ENCODE measurements around the gene TSHZ1. TPM values are rescaled to one million over a fixed set of nuclear protein-coding genes. Genes with fewer than 3 reads are reported as not detected.

The TSHZ1 gene
- total RNA-seq, 1 donor from 2014 or later = 12.7 TPM

GRCh38 chr18:75222407-75222806 lies 11.8 kb downstream of the TSHZ1 start:
- Mint-ChIP-seq H3K36me3 (ENCODE audit: low read depth) (no peaks in the 10 kb centered on the region), H3K27me3 (ENCODE audit: insufficient read depth) (no peaks in the 10 kb centered on the region), H3K9me3 (no peaks in the 10 kb centered on the region), H3K4me3 (no peak overlapping the region), H3K4me1 (ENCODE audit: low read depth) (peaks cover 19% of the 10 kb centered on the region), H3K27ac (no peak overlapping the region)
- no peak for DNase-seq (ENCODE audit: low spot score)
- intact Hi-C loops (cut with micrococcal nuclease) = no loop called here

- DNase-seq (ENCODE audit: low spot score) = no peak
- intact Hi-C loops (cut with micrococcal nuclease) = no loop called here
- no peaks in the 10 kb centered on the region for H3K27me3 Mint-ChIP-seq (ENCODE audit: insufficient read depth)
- H3K4me3 Mint-ChIP-seq = no peak overlapping the region
- no peaks in the 10 kb centered on the region for H3K9me3 Mint-ChIP-seq
- peaks cover 14% of the 10 kb centered on the region for H3K4me1 Mint-ChIP-seq (ENCODE audit: low read depth)
- no peaks in the 10 kb centered on the region for H3K36me3 Mint-ChIP-seq (ENCODE audit: low read depth)
- no peak overlapping the region for H3K27ac Mint-ChIP-seq
Observed at GRCh38 chr18:75223687-75224347, 13.2 kb downstream of the TSHZ1 start.

- Mint-ChIP-seq H3K9me3 (no peaks in the 10 kb centered on the region), H3K4me3 (no peak overlapping the region), H3K4me1 (ENCODE audit: low read depth) (peaks cover 21% of the 10 kb centered on the region), H3K36me3 (ENCODE audit: low read depth) (no peaks in the 10 kb centered on the region), H3K27ac (no peak overlapping the region), H3K27me3 (ENCODE audit: insufficient read depth) (no peaks in the 10 kb centered on the region)
- no peak for DNase-seq (ENCODE audit: low spot score)
- intact Hi-C loops (cut with micrococcal nuclease) = no loop called here
Observed at GRCh38 chr18:75226286-75226955, 15.8 kb downstream of the TSHZ1 start.

GRCh38 chr18:75226956-75227316 lies 16.3 kb downstream of the TSHZ1 start:
- intact Hi-C loops (cut with micrococcal nuclease) = no loop called here
- no peak for DNase-seq (ENCODE audit: low spot score)
- no peaks in the 10 kb centered on the region for H3K9me3 Mint-ChIP-seq
- H3K27ac Mint-ChIP-seq = no peak overlapping the region
- H3K27me3 Mint-ChIP-seq (ENCODE audit: insufficient read depth) = no peaks in the 10 kb centered on the region
- no peaks in the 10 kb centered on the region for H3K36me3 Mint-ChIP-seq (ENCODE audit: low read depth)
- H3K4me1 Mint-ChIP-seq (ENCODE audit: low read depth) = peaks cover 21% of the 10 kb centered on the region
- H3K4me3 Mint-ChIP-seq = no peak overlapping the region

- intact Hi-C loops (cut with micrococcal nuclease) = no loop called here
- no peaks in the 10 kb centered on the region for H3K9me3 Mint-ChIP-seq
- DNase-seq (ENCODE audit: low spot score) = no peak
- H3K36me3 Mint-ChIP-seq (ENCODE audit: low read depth) = no peaks in the 10 kb centered on the region
- peaks cover 21% of the 10 kb centered on the region for H3K4me1 Mint-ChIP-seq (ENCODE audit: low read depth)
- no peak overlapping the region for H3K4me3 Mint-ChIP-seq
- no peaks in the 10 kb centered on the region for H3K27me3 Mint-ChIP-seq (ENCODE audit: insufficient read depth)
- H3K27ac Mint-ChIP-seq = no peak overlapping the region
Observed at GRCh38 chr18:75227535-75228296, 17.1 kb downstream of the TSHZ1 start.

- DNase-seq (ENCODE audit: low spot score) = no peak
- Mint-ChIP-seq H3K27me3 (ENCODE audit: insufficient read depth) (no peaks in the 10 kb centered on the region), H3K4me1 (ENCODE audit: low read depth) (peaks cover 21% of the 10 kb centered on the region), H3K27ac (no peak overlapping the region), H3K36me3 (ENCODE audit: low read depth) (no peaks in the 10 kb centered on the region), H3K9me3 (no peaks in the 10 kb centered on the region), H3K4me3 (no peak overlapping the region)
- intact Hi-C loops (cut with micrococcal nuclease) = no loop called here
Observed at GRCh38 chr18:75228967-75229366, 18.4 kb downstream of the TSHZ1 start.

GRCh38 chr18:75229437-75229836 lies 18.8 kb downstream of the TSHZ1 start:
- intact Hi-C loops (cut with micrococcal nuclease) = no loop called here
- Mint-ChIP-seq H3K27ac (no peak overlapping the region), H3K4me3 (no peak overlapping the region), H3K27me3 (ENCODE audit: insufficient read depth) (no peaks in the 10 kb centered on the region), H3K9me3 (no peaks in the 10 kb centered on the region), H3K36me3 (ENCODE audit: low read depth) (no peaks in the 10 kb centered on the region), H3K4me1 (ENCODE audit: low read depth) (peaks cover 21% of the 10 kb centered on the region)
- no peak for DNase-seq (ENCODE audit: low spot score)

GRCh38 chr18:75230163-75231052 lies 19.8 kb downstream of the TSHZ1 start:
- no peak for DNase-seq (ENCODE audit: low spot score)
- H3K27me3 Mint-ChIP-seq (ENCODE audit: insufficient read depth) = no peaks in the 10 kb centered on the region
- H3K36me3 Mint-ChIP-seq (ENCODE audit: low read depth) = no peaks in the 10 kb centered on the region
- peaks cover 21% of the 10 kb centered on the region for H3K4me1 Mint-ChIP-seq (ENCODE audit: low read depth)
- intact Hi-C loops (cut with micrococcal nuclease) = no loop called here
- H3K4me3 Mint-ChIP-seq = no peak overlapping the region
- no peaks in the 10 kb centered on the region for H3K9me3 Mint-ChIP-seq
- no peak overlapping the region for H3K27ac Mint-ChIP-seq

GRCh38 chr18:75231053-75231406 lies 20.4 kb downstream of the TSHZ1 start:
- no peaks in the 10 kb centered on the region for H3K9me3 Mint-ChIP-seq
- intact Hi-C loops (cut with micrococcal nuclease) = no loop called here
- no peak overlapping the region for H3K27ac Mint-ChIP-seq
- H3K4me1 Mint-ChIP-seq (ENCODE audit: low read depth) = peaks cover 26% of the 10 kb centered on the region
- no peaks in the 10 kb centered on the region for H3K27me3 Mint-ChIP-seq (ENCODE audit: insufficient read depth)
- DNase-seq (ENCODE audit: low spot score) = no peak
- H3K4me3 Mint-ChIP-seq = no peak overlapping the region
- peaks cover 3% of the 10 kb centered on the region for H3K36me3 Mint-ChIP-seq (ENCODE audit: low read depth)

GRCh38 chr18:75234901-75235300 lies 24.3 kb downstream of the TSHZ1 start:
- intact Hi-C loops (cut with micrococcal nuclease) = no loop called here
- Mint-ChIP-seq H3K27me3 (ENCODE audit: insufficient read depth) (no peaks in the 10 kb centered on the region), H3K27ac (no peak overlapping the region), H3K4me3 (no peak overlapping the region), H3K36me3 (ENCODE audit: low read depth) (peaks cover 5% of the 10 kb centered on the region), H3K9me3 (no peaks in the 10 kb centered on the region), H3K4me1 (ENCODE audit: low read depth) (peaks cover 11% of the 10 kb centered on the region)
- no peak for DNase-seq (ENCODE audit: low spot score)

GRCh38 chr18:75235896-75236295 lies 25.3 kb downstream of the TSHZ1 start:
- intact Hi-C loops (cut with micrococcal nuclease) = no loop called here
- Mint-ChIP-seq H3K36me3 (ENCODE audit: low read depth) (peaks cover 5% of the 10 kb centered on the region), H3K4me1 (ENCODE audit: low read depth) (peaks cover 10% of the 10 kb centered on the region), H3K27me3 (ENCODE audit: insufficient read depth) (no peaks in the 10 kb centered on the region), H3K27ac (no peak overlapping the region), H3K4me3 (no peak overlapping the region), H3K9me3 (no peaks in the 10 kb centered on the region)
- DNase-seq (ENCODE audit: low spot score) = no peak

- no peak for DNase-seq (ENCODE audit: low spot score)
- peaks cover 12% of the 10 kb centered on the region for H3K4me1 Mint-ChIP-seq (ENCODE audit: low read depth)
- no peaks in the 10 kb centered on the region for H3K9me3 Mint-ChIP-seq
- peaks cover 5% of the 10 kb centered on the region for H3K36me3 Mint-ChIP-seq (ENCODE audit: low read depth)
- no peak overlapping the region for H3K27ac Mint-ChIP-seq
- H3K4me3 Mint-ChIP-seq = no peak overlapping the region
- intact Hi-C loops (cut with micrococcal nuclease) = no loop called here
- H3K27me3 Mint-ChIP-seq (ENCODE audit: insufficient read depth) = no peaks in the 10 kb centered on the region
Observed at GRCh38 chr18:75238100-75238499, 27.5 kb downstream of the TSHZ1 start.

Data from activated T-helper 1 cell treated with anti-CD3 and anti-CD28 coated beads, Interleukin-12 subunit alpha, Interleukin-12 subunit beta, Interleukin-2, Interleukin-4 antibody, amounts not matched to agents 30 ng/mL and 10 ng/mL and 1 ng/mL, durations not matched to agents 14 hours and 24 hours and 36 hours (primary cell).